ENCODE data around the gene CDH23. TPM values are rescaled to one million over a fixed set of nuclear protein-coding genes. Genes with fewer than 3 reads are reported as not detected.

Gene CDH23
- total RNA-seq, 1 experiment from 2014 or later = 2.9 TPM

DNA sequence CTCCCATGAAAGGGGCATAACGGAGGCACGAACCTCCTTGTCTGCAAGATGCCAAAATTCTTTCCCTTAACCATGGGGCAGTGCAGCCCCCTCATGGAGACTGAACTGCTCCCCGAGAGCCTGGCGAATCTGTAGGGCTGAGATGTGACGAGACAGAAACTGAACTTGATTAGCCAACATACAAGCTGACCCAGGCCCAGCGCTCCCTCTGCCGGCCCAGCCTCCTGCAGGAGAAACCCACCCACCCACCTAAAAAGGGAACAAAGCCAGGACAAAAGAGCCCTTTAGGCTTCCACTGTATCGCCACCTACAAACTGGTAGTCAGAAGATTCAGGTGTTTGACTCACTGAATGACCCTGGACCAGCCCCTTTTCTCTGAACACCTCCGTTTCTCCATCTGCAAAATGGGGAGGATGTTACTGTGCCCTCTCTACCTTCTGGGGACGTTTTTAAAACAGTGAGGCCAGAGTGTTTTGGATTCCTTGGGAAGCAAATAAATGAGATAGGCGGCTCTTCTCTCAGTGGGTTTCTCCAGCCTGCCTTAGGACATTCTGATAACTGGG is 264.4 kb downstream of the CDH23 start:
- no peak overlapping the region for H3K27ac Mint-ChIP-seq
- ChIA-PET POLR2A (no interaction called here), CTCF (interaction anchor here (1.1 to 1.5 kb wide), 3 partner anchors 12 to 47 kb away, joined by 3 to 7 read pairs (median 4); no protein-coding TSS in a partner anchor)
- peaks cover 53% of the 10 kb centered on the region for H3K27me3 Mint-ChIP-seq (ENCODE audit: low read depth)
- TF ChIP-seq ATF1 (CRISPR knock-in tag; IDR thresholded peaks at IDR 0.05) (0 out of 2 replicates have a peak, but pooled peaks have one; percentile 27), NFE2L1 (CRISPR knock-in tag; IDR thresholded peaks at IDR 0.05) (no peak; the same call in 1 of the 2 replicates), GTF2I (CRISPR knock-in tag; conservative IDR thresholded peaks at IDR 0.05) (peak; percentile 69; the same call in 1 of the 2 replicates), CREM (CRISPR knock-in tag; IDR thresholded peaks at IDR 0.05) (no peak), ZBTB21 (CRISPR knock-in tag; IDR thresholded peaks at IDR 0.05; ENCODE audit: borderline replicate concordance) (no peak), NFYB (CRISPR knock-in tag; conservative IDR thresholded peaks at IDR 0.05; ENCODE audit: low read depth) (no peak)
- peaks cover 82% of the 10 kb centered on the region for H3K4me1 Mint-ChIP-seq
- DNase-seq (ENCODE audit: low spot score) (no peak), ATAC-seq (no peak)
- H3K9me3 Mint-ChIP-seq = peaks cover 6% of the 10 kb centered on the region
- no peak overlapping the region for H3K4me3 Mint-ChIP-seq
- H3K36me3 Mint-ChIP-seq = peaks cover 4% of the 10 kb centered on the region; the same call in 1 of the 2 replicates

DNA sequence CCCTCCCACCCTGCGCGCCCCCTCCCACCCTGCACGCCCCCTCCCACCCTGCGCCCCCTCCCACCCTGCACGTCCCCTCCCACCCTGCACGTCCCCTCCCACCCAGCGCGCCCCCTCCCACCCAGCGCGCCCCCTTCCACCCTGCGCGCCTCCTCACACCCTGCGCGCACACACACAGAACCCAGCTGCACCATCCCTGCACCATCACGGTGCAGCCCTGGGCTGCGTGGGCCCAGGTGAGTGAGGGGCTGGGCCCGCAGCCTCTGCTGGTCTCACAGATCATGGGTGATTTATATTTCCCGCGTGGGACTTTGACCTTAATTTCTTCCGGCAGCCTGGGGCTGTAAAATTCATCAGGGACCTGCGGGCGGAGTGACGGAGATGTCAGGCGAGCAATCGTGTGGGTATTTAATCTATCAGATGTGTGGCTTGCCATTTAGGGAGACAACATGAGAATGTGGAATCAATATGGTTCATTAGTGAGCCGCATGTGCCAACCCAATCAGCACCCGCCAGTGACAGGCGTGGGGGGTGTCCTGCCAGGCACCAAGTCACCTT is 265.1 kb downstream of the CDH23 start:
- ATAC-seq (no peak), DNase-seq (ENCODE audit: low spot score) (no peak)
- POLR2A ChIA-PET = no interaction called here
- H3K9me3 Mint-ChIP-seq = peaks cover 6% of the 10 kb centered on the region
- H3K27me3 Mint-ChIP-seq (ENCODE audit: low read depth) = peaks cover 48% of the 10 kb centered on the region
- H3K27ac Mint-ChIP-seq = no peak overlapping the region
- peaks cover 78% of the 10 kb centered on the region for H3K4me1 Mint-ChIP-seq
- CTCF ChIA-PET = interaction anchor here (1.1 to 7.8 kb wide), 2 partner anchors 35 to 80 kb away, joined by 3 to 59 read pairs; no protein-coding TSS in a partner anchor
- no peak for TF ChIP-seq TEAD1 (CRISPR knock-in tag; IDR thresholded peaks at IDR 0.05)
- no peak for TF ChIP-seq ZNF138 (CRISPR knock-in tag; conservative IDR thresholded peaks at IDR 0.05)
- TF ChIP-seq, protein P1, sequence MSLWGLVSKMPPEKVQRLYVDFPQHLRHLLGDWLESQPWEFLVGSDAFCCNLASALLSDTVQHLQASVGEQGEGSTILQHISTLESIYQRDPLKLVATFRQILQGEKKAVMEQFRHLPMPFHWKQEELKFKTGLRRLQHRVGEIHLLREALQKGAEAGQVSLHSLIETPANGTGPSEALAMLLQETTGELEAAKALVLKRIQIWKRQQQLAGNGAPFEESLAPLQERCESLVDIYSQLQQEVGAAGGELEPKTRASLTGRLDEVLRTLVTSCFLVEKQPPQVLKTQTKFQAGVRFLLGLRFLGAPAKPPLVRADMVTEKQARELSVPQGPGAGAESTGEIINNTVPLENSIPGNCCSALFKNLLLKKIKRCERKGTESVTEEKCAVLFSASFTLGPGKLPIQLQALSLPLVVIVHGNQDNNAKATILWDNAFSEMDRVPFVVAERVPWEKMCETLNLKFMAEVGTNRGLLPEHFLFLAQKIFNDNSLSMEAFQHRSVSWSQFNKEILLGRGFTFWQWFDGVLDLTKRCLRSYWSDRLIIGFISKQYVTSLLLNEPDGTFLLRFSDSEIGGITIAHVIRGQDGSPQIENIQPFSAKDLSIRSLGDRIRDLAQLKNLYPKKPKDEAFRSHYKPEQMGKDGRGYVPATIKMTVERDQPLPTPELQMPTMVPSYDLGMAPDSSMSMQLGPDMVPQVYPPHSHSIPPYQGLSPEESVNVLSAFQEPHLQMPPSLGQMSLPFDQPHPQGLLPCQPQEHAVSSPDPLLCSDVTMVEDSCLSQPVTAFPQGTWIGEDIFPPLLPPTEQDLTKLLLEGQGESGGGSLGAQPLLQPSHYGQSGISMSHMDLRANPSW (CRISPR knock-in tag; conservative IDR thresholded peaks at IDR 0.05; ENCODE audit: low read depth) = no peak
- TF ChIP-seq, protein P2, sequence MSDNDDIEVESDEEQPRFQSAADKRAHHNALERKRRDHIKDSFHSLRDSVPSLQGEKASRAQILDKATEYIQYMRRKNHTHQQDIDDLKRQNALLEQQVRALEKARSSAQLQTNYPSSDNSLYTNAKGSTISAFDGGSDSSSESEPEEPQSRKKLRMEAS (CRISPR knock-in tag; IDR thresholded peaks at IDR 0.05) = no peak
- no peak for TF ChIP-seq ATF1 (CRISPR knock-in tag; IDR thresholded peaks at IDR 0.05)
- TF ChIP-seq, protein P3, sequence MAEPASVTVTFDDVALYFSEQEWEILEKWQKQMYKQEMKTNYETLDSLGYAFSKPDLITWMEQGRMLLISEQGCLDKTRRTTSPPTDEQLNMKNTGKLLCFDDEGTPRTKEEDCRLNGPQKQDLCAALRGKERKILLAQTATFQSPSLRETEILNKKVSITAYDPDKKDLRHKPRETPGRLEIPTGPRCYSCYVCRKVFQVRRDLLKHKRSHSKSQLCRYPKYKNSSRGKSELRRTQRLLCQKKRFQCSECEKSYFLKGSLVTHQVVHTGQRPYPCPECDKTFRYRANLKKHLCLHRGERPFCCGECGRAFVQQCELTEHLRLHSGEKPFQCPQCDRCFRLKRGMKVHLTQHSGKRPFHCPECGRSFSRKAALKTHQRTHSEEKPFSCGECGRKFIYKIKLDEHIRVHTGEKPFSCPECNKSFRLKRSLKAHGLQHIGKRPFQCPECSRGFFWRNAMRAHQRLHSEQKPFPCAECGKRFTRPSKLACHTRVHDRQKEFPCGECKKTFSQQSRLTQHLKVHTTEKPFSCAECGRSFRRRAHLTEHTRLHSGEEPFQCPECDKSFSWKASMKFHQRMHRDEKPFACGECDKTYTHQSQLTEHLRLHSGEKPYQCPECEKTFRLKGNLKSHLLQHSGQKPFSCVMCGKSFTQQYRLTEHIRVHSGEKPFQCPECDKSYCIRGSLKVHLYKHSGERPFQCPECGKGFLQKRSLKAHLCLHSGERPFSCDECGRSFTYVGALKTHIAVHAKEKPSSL (CRISPR knock-in tag; conservative IDR thresholded peaks at IDR 0.05) = no peak
- no peak for TF ChIP-seq NR1H2 (CRISPR knock-in tag; IDR thresholded peaks at IDR 0.05)
- TF ChIP-seq CREB1 (CRISPR knock-in tag; IDR thresholded peaks at IDR 0.05) = no peak
- no peak for TF ChIP-seq GRHL2 (CRISPR knock-in tag; IDR thresholded peaks at IDR 0.05; ENCODE audit: insufficient replicate concordance, severe bottlenecking)
- TF ChIP-seq NFYB (CRISPR knock-in tag; conservative IDR thresholded peaks at IDR 0.05; ENCODE audit: low read depth) = no peak
- TF ChIP-seq, protein P4, sequence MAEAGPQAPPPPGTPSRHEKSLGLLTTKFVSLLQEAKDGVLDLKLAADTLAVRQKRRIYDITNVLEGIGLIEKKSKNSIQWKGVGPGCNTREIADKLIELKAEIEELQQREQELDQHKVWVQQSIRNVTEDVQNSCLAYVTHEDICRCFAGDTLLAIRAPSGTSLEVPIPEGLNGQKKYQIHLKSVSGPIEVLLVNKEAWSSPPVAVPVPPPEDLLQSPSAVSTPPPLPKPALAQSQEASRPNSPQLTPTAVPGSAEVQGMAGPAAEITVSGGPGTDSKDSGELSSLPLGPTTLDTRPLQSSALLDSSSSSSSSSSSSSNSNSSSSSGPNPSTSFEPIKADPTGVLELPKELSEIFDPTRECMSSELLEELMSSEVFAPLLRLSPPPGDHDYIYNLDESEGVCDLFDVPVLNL (CRISPR knock-in tag; IDR thresholded peaks at IDR 0.05; ENCODE audit: borderline replicate concordance, low read depth) = no peak
- TF ChIP-seq RORB (CRISPR knock-in tag; IDR thresholded peaks at IDR 0.05) = no peak
- TF ChIP-seq, protein P5, sequence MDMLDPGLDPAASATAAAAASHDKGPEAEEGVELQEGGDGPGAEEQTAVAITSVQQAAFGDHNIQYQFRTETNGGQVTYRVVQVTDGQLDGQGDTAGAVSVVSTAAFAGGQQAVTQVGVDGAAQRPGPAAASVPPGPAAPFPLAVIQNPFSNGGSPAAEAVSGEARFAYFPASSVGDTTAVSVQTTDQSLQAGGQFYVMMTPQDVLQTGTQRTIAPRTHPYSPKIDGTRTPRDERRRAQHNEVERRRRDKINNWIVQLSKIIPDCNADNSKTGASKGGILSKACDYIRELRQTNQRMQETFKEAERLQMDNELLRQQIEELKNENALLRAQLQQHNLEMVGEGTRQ (CRISPR knock-in tag; IDR thresholded peaks at IDR 0.05) = no peak
- TF ChIP-seq RELA (CRISPR knock-in tag; IDR thresholded peaks at IDR 0.05; ENCODE audit: borderline replicate concordance) = no peak
- no peak for TF ChIP-seq ZNF121 (CRISPR knock-in tag; IDR thresholded peaks at IDR 0.05)
- TF ChIP-seq TEAD4 (CRISPR knock-in tag; IDR thresholded peaks at IDR 0.05) = no peak
- TF ChIP-seq, protein P6, sequence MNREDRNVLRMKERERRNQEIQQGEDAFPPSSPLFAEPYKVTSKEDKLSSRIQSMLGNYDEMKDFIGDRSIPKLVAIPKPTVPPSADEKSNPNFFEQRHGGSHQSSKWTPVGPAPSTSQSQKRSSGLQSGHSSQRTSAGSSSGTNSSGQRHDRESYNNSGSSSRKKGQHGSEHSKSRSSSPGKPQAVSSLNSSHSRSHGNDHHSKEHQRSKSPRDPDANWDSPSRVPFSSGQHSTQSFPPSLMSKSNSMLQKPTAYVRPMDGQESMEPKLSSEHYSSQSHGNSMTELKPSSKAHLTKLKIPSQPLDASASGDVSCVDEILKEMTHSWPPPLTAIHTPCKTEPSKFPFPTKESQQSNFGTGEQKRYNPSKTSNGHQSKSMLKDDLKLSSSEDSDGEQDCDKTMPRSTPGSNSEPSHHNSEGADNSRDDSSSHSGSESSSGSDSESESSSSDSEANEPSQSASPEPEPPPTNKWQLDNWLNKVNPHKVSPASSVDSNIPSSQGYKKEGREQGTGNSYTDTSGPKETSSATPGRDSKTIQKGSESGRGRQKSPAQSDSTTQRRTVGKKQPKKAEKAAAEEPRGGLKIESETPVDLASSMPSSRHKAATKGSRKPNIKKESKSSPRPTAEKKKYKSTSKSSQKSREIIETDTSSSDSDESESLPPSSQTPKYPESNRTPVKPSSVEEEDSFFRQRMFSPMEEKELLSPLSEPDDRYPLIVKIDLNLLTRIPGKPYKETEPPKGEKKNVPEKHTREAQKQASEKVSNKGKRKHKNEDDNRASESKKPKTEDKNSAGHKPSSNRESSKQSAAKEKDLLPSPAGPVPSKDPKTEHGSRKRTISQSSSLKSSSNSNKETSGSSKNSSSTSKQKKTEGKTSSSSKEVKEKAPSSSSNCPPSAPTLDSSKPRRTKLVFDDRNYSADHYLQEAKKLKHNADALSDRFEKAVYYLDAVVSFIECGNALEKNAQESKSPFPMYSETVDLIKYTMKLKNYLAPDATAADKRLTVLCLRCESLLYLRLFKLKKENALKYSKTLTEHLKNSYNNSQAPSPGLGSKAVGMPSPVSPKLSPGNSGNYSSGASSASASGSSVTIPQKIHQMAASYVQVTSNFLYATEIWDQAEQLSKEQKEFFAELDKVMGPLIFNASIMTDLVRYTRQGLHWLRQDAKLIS (CRISPR knock-in tag; IDR thresholded peaks at IDR 0.05; ENCODE audit: borderline replicate concordance) = no peak
- TF ChIP-seq KAT7 (CRISPR knock-in tag; IDR thresholded peaks at IDR 0.05; ENCODE audit: borderline replicate concordance) = no peak
- peaks cover 4% of the 10 kb centered on the region; the same call in 1 of the 2 replicates for H3K36me3 Mint-ChIP-seq
- H3K4me3 Mint-ChIP-seq = no peak overlapping the region

Measured in WTC11 (cell line).